Esophagus (tissue), 2 donors: ENCODE measurements around the gene ASCC3. TPM values are rescaled to one million over a fixed set of nuclear protein-coding genes. Genes with fewer than 3 reads are reported as not detected.
"Not testable (repeated sequence)": the region's sequence is repeated elsewhere in the genome, so short reads cannot be mapped to it uniquely, and the experiment has no call there.

Source experiments
- H3K27ac ChIP-seq, 2 donors: one replicate each; pipeline ENCODE4 v1.5.1; 2013; ENCODE audit warnings: low read depth in 2 of 2, mild to moderate bottlenecking in 2 of 2, inconsistent platforms in 1 of 2, low read length in 1 of 2, moderate library complexity in 1 of 2
- H3K27me3 ChIP-seq, 2 donors: one replicate each; pipeline ENCODE4 v1.6.1; 2013; ENCODE audit warnings: low read length in 2 of 2, control low read depth in 1 of 2, mild to moderate bottlenecking in 1 of 2; ENCODE audit not compliant: insufficient read depth in 2 of 2, control insufficient read depth in 1 of 2
- H3K36me3 ChIP-seq, 2 donors: one replicate each; pipeline ENCODE4 v1.6.1; 2013; ENCODE audit warnings: low read length in 1 of 2; ENCODE audit not compliant: control insufficient read depth in 2 of 2, insufficient read depth in 2 of 2
- H3K4me1 ChIP-seq, 2 donors: one replicate each; pipeline ENCODE4 v1.6.1; 2013; ENCODE audit warnings: low read length in 1 of 2; ENCODE audit not compliant: control insufficient read depth in 2 of 2, insufficient read depth in 2 of 2
- H3K4me3 ChIP-seq, 2 donors: one replicate each; pipeline ENCODE4 v1.5.1; 2013; ENCODE audit warnings: low read length in 2 of 2, mild to moderate bottlenecking in 2 of 2, low read depth in 1 of 2, moderate library complexity in 1 of 2
- H3K9me3 ChIP-seq, 2 donors: one replicate each; pipeline ENCODE4 v1.6.1; 2013; ENCODE audit warnings: mild to moderate bottlenecking in 2 of 2, low read depth in 1 of 2, low read length in 1 of 2, moderate library complexity in 1 of 2; ENCODE audit not compliant: control insufficient read depth in 2 of 2, insufficient read depth in 1 of 2
- WGBS, 2 donors: extraction: QIAGEN DNeasy Blood & Tissue Kit; methylation state at CpG; one replicate each; pipeline ENCODE4 v1.1.7; 2013; 5-methylcytosine and 5-hydroxymethylcytosine counted together
- polyA plus RNA-seq, 2 donors: library from polyadenylated mRNA; stranded (reverse); fragments of 200-250 nt; gene quantifications; one replicate each; pipeline ENCODE4 v1.2.3, GENCODE V29; 2013
- donor health status: healthy with polysubstance abuse.
- donor health status: Bipolar disorder and iron deficiency.

Gene ASCC3
- polyA plus RNA-seq, 2 donors, result 7.4 to 15.0 TPM

DNA sequence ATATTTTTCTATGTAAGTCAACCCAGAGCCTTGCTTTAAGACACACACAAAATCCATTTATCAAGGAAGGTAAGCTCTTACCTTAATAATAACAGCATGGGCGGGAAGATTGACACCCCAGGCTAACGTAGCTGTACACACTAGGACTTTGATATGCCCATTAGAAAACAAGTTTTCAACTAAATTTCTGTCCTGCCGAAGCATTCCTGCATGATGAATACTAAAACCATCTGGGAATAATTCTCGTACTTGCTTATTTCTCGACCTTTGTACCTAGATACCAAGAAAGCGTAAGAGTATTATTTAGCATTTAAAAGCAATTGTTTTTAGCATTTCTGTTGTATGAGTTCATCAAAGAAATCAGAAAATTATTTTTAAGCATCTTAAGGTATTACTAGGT is 218.9 kb downstream of the ASCC3 start:
- Histone ChIP-seq H3K4me3 (no peak overlapping the region), H3K27me3 (no peaks in the 10 kb centered on the region), H3K9me3 (no peaks in the 10 kb centered on the region), H3K36me3 (no peaks in the 10 kb centered on the region), H3K4me1 (no peaks in the 10 kb centered on the region), H3K27ac (no peak overlapping the region)
- WGBS, 2 donors, result 92 to 95% methylated on average over 6 of the region's 6 CpGs

- H3K4me3 ChIP-seq, result no peak overlapping the region
- no peak overlapping the region for H3K27ac ChIP-seq
- no peaks in the 10 kb centered on the region for H3K36me3 ChIP-seq
- H3K27me3 ChIP-seq, result no peaks in the 10 kb centered on the region
- H3K4me1 ChIP-seq, result no peaks in the 10 kb centered on the region
- H3K9me3 ChIP-seq, result no peaks in the 10 kb centered on the region
- 64 to 68% methylated on average over 2 of the region's 2 CpGs for WGBS, 2 donors
These were observed 222.6 kb downstream of the ASCC3 start for GRCh38 chr6:100658486-100658885.

GRCh38 chr6:100657678-100658330 is 223.3 kb downstream of the ASCC3 start:
- 80 to 94% methylated on average over 2 of the region's 2 CpGs for WGBS, 2 donors
- Histone ChIP-seq H3K4me1 (no peaks in the 10 kb centered on the region), H3K36me3 (no peaks in the 10 kb centered on the region), H3K9me3 (no peaks in the 10 kb centered on the region), H3K27ac (no peak overlapping the region), H3K27me3 (no peaks in the 10 kb centered on the region), H3K4me3 (no peak overlapping the region)

DNA sequence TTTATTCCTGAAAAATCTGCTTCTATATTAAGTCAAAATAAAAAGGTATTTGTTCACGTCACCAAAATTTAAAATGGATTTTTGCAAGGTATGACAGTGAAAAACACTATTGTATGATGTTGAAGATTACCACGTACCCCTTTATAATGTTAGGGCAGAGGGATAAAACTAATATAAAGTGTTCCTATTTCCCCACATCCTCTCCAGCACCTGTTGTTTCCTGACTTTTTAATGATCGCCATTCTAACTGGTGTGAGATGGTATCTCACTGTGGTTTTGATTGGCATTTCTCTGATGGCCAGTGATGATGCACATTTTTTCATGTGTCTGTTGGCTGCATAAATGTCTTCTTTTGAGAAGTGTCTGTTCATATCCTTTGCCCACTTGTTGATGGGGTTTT is 240.0 kb downstream of the ASCC3 start:
- WGBS, 2 donors, result 95 to 96% methylated on average over 3 of the region's 3 CpGs
- H3K9me3 ChIP-seq, H3K4me3 ChIP-seq, H3K36me3 ChIP-seq, H3K27ac ChIP-seq, H3K4me1 ChIP-seq, H3K27me3 ChIP-seq: not testable (repeated sequence)

DNA sequence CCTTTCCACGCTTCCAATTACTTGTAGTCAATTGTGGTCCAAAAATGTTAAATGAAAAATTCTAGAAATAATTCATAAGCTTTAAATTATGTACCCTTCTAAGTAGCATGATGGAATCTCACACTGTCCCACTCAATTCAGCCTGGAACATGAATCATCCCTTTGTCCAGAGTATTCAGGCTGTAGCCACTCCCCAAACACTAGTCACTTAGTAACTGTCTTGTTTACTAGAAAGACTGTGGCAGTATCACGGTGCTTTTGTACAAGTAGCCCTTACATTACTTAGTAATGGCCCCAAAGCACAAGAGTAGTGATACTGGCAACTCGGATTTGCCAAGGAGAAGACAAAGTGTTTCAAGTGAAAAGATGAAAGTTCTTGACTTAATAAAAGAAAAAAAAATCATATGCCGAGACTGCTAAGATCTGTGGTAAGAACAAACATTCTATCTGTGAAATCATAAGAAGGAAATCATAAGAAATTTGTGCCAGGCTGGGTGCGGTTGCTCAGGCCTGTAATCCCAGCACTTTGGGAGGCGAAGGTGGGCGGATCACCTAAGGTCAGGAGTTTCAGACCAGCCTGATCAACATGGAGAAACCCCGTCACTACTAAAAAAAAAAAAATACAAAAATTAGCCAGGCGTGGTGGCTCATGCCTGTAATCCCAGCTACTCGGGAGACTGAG is 247.9 kb downstream of the ASCC3 start:
- Histone ChIP-seq H3K27me3 (no peaks in the 10 kb centered on the region), H3K27ac (no peak overlapping the region), H3K9me3 (no peaks in the 10 kb centered on the region), H3K36me3 (no peaks in the 10 kb centered on the region), H3K4me3 (no peak overlapping the region), H3K4me1 (no peaks in the 10 kb centered on the region)
- 82 to 85% methylated on average over 10 of the region's 10 CpGs for WGBS, 2 donors

DNA sequence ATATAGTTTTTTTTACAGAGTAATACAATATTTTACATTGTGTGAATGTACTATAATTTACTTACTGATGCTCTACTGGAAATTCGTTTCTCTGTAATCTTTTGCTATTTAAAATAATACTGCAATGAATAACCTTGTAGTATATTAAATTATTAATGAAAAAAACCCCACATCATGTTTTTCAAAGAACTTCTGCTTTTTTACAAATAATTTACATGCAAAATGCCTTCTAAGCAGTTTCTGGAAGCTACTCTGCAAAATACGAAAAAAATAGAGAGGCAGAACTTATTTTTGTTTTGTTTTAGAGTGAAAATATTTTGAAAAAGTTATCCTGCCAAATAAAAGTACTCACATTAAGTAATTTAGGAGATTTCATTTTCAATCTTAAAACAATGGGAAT is 250.6 kb downstream of the ASCC3 start:
- H3K4me3 ChIP-seq, result no peak overlapping the region
- no peaks in the 10 kb centered on the region for H3K27me3 ChIP-seq
- no peak overlapping the region for H3K27ac ChIP-seq
- WGBS, 2 donors, result 78 to 85% methylated on average over 2 of the region's 2 CpGs
- H3K4me1 ChIP-seq, result no peaks in the 10 kb centered on the region
- no peaks in the 10 kb centered on the region for H3K36me3 ChIP-seq
- H3K9me3 ChIP-seq, result no peaks in the 10 kb centered on the region

DNA sequence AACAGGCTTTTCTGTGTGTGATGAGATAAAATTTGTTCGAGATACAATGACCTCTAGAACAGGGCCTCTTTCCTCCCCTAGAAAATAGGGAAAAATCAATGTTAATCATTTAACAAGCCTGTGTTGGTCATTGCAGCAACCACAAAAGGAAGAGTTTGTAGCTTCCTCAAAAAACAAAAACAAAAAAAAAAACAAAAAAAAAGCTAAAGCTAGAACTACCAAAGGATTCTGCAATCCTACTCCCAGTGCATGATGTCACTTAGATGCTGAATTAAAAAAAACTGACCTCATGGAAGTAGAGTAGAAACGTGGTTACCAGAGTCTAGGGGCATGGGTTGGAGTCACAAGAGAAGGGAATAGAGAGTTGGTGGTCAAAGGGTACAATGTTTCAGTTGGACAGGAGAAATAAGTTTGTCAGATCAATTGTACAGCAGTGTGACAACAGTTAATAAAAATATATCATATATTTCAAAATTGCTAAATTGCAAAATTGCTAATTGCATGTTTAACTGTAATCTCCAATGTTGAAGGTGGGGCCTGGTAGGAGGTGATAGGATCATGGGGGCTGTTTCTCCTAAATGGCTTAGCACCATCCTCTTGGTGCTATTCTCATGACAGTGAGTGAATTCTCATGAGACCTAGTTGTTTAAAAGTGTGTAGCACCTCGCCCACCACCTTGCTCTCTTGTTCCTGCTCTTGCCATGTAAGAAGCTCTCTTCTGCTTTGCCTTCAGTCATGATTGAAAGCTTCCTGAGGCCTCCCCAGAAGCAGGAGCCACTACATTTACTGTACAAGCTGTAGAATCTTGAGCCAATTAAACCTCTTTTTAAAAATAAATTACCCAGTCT is 253.0 kb downstream of the ASCC3 start:
- 92 to 93% methylated on average over 3 of the region's 3 CpGs for WGBS, 2 donors

GRCh38 chr6:100626721-100627120 is 254.4 kb downstream of the ASCC3 start:
- Histone ChIP-seq H3K9me3 (peaks cover 0 to 3% of the 10 kb centered on the region in 2 donors), H3K27ac (no peak overlapping the region), H3K4me3 (no peak overlapping the region), H3K36me3 (peaks cover 0 to 4% of the 10 kb centered on the region in 2 donors), H3K27me3 (no peaks in the 10 kb centered on the region), H3K4me1 (no peaks in the 10 kb centered on the region)
- WGBS, 2 donors, result 65 to 67% methylated on average over 1 of the region's 1 CpG

More for the DNA sequence above, 253.0 kb downstream of the ASCC3 start:
- H3K36me3 ChIP-seq, result no peaks in the 10 kb centered on the region
- no peak overlapping the region for H3K4me3 ChIP-seq
- H3K4me1 ChIP-seq, result no peaks in the 10 kb centered on the region
- no peak overlapping the region for H3K27ac ChIP-seq
- no peaks in the 10 kb centered on the region for H3K9me3 ChIP-seq
- H3K27me3 ChIP-seq, result no peaks in the 10 kb centered on the region

DNA sequence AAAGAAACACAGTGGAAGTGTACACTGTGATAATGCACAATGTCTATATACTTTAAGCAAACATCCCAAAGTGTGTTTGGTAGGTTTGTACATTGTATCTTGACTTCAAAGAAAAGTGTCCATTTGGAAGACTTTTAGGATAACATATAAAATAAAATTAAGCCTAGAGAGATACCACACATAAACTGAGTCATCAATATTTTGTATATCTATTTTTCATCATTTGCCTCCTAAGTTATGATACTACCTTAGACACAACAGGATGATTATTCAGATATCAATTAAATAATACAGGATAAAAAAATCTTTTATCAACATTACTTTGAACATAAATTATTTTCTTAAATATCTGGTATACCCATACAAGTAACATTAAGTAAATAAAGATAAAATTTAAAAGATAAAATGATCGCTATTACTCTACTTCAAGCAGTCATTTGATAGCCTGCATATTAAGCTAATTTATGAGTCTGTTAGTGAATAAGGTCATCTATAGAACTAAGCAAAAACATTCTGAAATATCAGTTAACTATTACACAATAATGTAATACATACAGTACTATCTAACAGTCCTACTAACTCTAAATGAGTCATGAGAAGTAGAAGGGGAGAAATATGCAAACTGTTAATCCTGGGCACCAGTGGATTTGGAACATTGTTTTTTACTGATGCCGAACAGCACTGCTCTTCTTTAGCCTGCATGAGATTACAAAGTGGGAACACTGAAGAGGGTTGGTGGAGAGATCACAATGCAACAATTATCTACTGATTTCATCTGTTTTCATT is 258.0 kb downstream of the ASCC3 start:
- Histone ChIP-seq H3K36me3 (peaks cover 0 to 4% of the 10 kb centered on the region in 2 donors), H3K4me3 (no peak overlapping the region), H3K27ac (no peak overlapping the region), H3K9me3 (peaks cover 0 to 3% of the 10 kb centered on the region in 2 donors), H3K4me1 (no peaks in the 10 kb centered on the region), H3K27me3 (no peaks in the 10 kb centered on the region)
- 85 to 91% methylated on average over 2 of the region's 2 CpGs for WGBS, 2 donors
